HepG2 (cell line): ENCODE measurements around the gene CHID1. TPM values are rescaled to one million over a fixed set of nuclear protein-coding genes. Genes with fewer than 3 reads are reported as not detected.

Experiments used
- ATAC-seq: fragments of 200-7000 bp; cut with Tn5 transposase; 3 replicates; pipeline ENCODE4 v1.9.1; 2020; ENCODE audit warnings: mild to moderate bottlenecking, moderate library complexity
- BruUV-seq: library from RNA; stranded (reverse); fragments of 400-500 nt; replicated peaks from 2 replicates; lab custom pipeline; 2021; lab: Mats Ljungman, UMichigan
- CTCF ChIA-PET: fragments of 300-600 bp; formaldehyde crosslinking; extraction: SDS; loops from one replicate; lab custom pipeline; 2021; ENCODE audit warnings: low total read pairs, inconsistent platforms, low intra/inter-chr PET ratio; lab: Yijun Ruan, JAX
- POLR2A ChIA-PET: fragments of 350-600 bp; sonication (Branson Sonifier 250); formaldehyde crosslinking; loops from one replicate; lab custom pipeline; 2020; ENCODE audit warnings: antibody characterized with exemption, inconsistent platforms; lab: Yijun Ruan, JAX
- DNase-seq: peaks from one replicate; pipeline ENCODE4 v3.0.0-alpha.2; 2015; ENCODE audit warnings: low spot score
- FAIRE-seq: peaks from 3 replicates; lab custom pipeline; 2011; peaks lifted over from hg19 to GRCh38; lab: Jason Lieb, UNC
- H2AFZ ChIP-seq: one replicate; pipeline ENCODE4 v1.6.1; 2011; ENCODE audit warnings: low read length, inconsistent platforms
- H3K27ac ChIP-seq: fragments of 300-600 bp; 3 replicates; pipeline ENCODE4 v1.8.0; 2011; ENCODE audit warnings: mixed run types, mild to moderate bottlenecking, mixed read lengths, low read length, inconsistent platforms; ENCODE audit not compliant: insufficient read depth; ENCODE audit errors: extremely low read length
- H3K27me3 ChIP-seq, 2 experiments: fragments of 200-600 bp in 1 of 2; 2 replicates in 1 of 2; 3 replicates in 1 of 2; pipeline versions ENCODE4 v1.6.0 to v1.8.0; 2011; ENCODE audit warnings: low read length in 2 of 2, mild to moderate bottlenecking in 2 of 2, moderate library complexity in 2 of 2, inconsistent platforms in 1 of 2; ENCODE audit not compliant: insufficient read depth in 2 of 2, control insufficient read depth in 1 of 2
- H3K36me3 ChIP-seq, 2 experiments: fragments of 200-600 bp in 1 of 2; replicated peaks in 1 of 2; 2 replicates in 1 of 2; 3 replicates in 1 of 2; pipeline versions ENCODE4 v1.5.1 to v1.8.0; 2011; ENCODE audit warnings: low read length in 2 of 2, inconsistent platforms in 1 of 2; ENCODE audit not compliant: insufficient read depth in 2 of 2, control insufficient read depth in 1 of 2
- H3K4me1 ChIP-seq: 2 replicates; pipeline ENCODE4 v1.5.1; 2012; ENCODE audit warnings: low read length, inconsistent platforms; ENCODE audit not compliant: insufficient read depth
- H3K4me2 ChIP-seq: 2 replicates; pipeline ENCODE4 v1.6.0; 2011; ENCODE audit warnings: low read depth, low read length, inconsistent platforms
- H3K4me3 ChIP-seq, 3 experiments: fragments of 200-600 bp in 1 of 3; sonication (generic), shearing (Covaris generic) in 1 of 3; replicated peaks in 1 of 3; 2 replicates each; pipeline ENCODE4 v1.5.1; 2011 to 2016; ENCODE audit warnings: low read length in 3 of 3, inconsistent platforms in 2 of 3, low read depth in 2 of 3, mild to moderate bottlenecking in 2 of 3, control low read depth in 1 of 3, mixed read lengths in 1 of 3; ENCODE audit not compliant: insufficient read depth in 1 of 3
- H3K79me2 ChIP-seq: one replicate; pipeline ENCODE4 v1.6.1; 2011; ENCODE audit warnings: low read length, inconsistent platforms; ENCODE audit not compliant: insufficient read depth
- H3K9ac ChIP-seq: 2 replicates; pipeline ENCODE4 v1.6.0; 2011; ENCODE audit warnings: mild to moderate bottlenecking, low read depth, low read length, inconsistent platforms; ENCODE audit not compliant: insufficient read depth
- H3K9me3 ChIP-seq: 2 replicates; pipeline ENCODE4 v1.5.1; 2012; ENCODE audit warnings: mild to moderate bottlenecking, low read length
- H4K20me1 ChIP-seq: 2 replicates; pipeline ENCODE4 v1.6.0; 2011; ENCODE audit warnings: inconsistent platforms, mild to moderate bottlenecking, low read length, moderate library complexity; ENCODE audit not compliant: insufficient read depth
- GATAD2A ChIP-seq: IDR thresholded peaks from 2 replicates; pipeline ENCODE4 v1.6.1; 2016
- MIXL1 ChIP-seq: IDR thresholded peaks from 2 replicates; pipeline ENCODE4 v1.6.1; 2016
- RBM22 ChIP-seq: fragments of 200-400 bp; formaldehyde crosslinking; optimal IDR thresholded peaks from 2 replicates; pipeline ENCODE3; 2017; ENCODE audit warnings: mild to moderate bottlenecking, low read length, moderate library complexity
- STAG1 ChIP-seq: sonication (generic); formaldehyde crosslinking; IDR thresholded peaks from 2 replicates; pipeline ENCODE4 v1.4.0; 2020; ENCODE audit warnings: missing genetic modification reagents
- SUZ12 ChIP-seq: fragments of 150-350 bp; IDR thresholded peaks from 2 replicates; pipeline ENCODE4 v1.6.1; 2014; ENCODE audit warnings: low read depth, low read length
- TMF1 ChIP-seq: sonication (generic); formaldehyde crosslinking; IDR thresholded peaks from 2 replicates; pipeline ENCODE4 v1.8.1; 2022; ENCODE audit warnings: low read depth, missing genetic modification reagents
- ZBTB20 ChIP-seq: sonication (generic); formaldehyde crosslinking; IDR thresholded peaks from 2 replicates; pipeline ENCODE4 v1.8.1; 2023; ENCODE audit warnings: missing genetic modification reagents, low read depth, mild to moderate bottlenecking, borderline replicate concordance
- WGBS: methylation state at CpG from one replicate; pipeline ENCODE4 v1.1.6; 2017; ENCODE audit warnings: low lambda C conversion rate; 5-methylcytosine and 5-hydroxymethylcytosine counted together
- in situ Hi-C: cut with HindIII; loops from 2 replicates; pipeline ENCODE4 v1.10.0; 2017; ENCODE audit warnings: low pct_unique_long_range_greater_than_20kb; ENCODE audit not compliant: extremely low pct_ligation_motif_present
- intact Hi-C: fragments of 100-400 bp; cut with micrococcal nuclease; formaldehyde crosslinking; loops from one replicate; pipeline ENCODE4 v1.10.0; 2022; ENCODE audit not compliant: unreplicated experiment
- polyA plus RNA-seq, 8 experiments: library from polyadenylated mRNA; depleted of rRNA in 3 of 8; stranded (reverse) in 7 of 8; unstranded in 1 of 8; fragments of >200 nt; fragmentation: Illumina TruSeq in 4 of 8; extraction: Trizol in 4 of 8; gene quantifications; 2 replicates each; pipeline versions ENCODE4 v1.2.1 to v1.2.3, GENCODE V29; 2011 to 2016; ENCODE audit warnings: low read depth in 4 of 8, missing spikeins in 1 of 8, mixed read lengths in 1 of 8; ENCODE audit not compliant: insufficient read depth in 1 of 8
- total RNA-seq, 5 experiments: library from RNA; depleted of rRNA; stranded (reverse); fragments of >200 nt; fragmentation: Illumina TruSeq; extraction: Trizol; gene quantifications; 2 replicates each; pipeline ENCODE4 v1.2.3, GENCODE V29; 2016; ENCODE audit warnings: low read depth in 1 of 5
- TF ChIP-seq, protein P1 (sequence below): sonication (generic); formaldehyde crosslinking; IDR thresholded peaks from 2 replicates; pipeline ENCODE4 v1.5.0; 2020; ENCODE audit warnings: mild to moderate bottlenecking, missing genetic modification reagents
- TF ChIP-seq, protein P2 (sequence below): sonication (generic); formaldehyde crosslinking; IDR thresholded peaks from 2 replicates; pipeline ENCODE4 v1.5.0; 2020; ENCODE audit warnings: mild to moderate bottlenecking, missing genetic modification reagents, moderate library complexity
- TF ChIP-seq, protein P3 (sequence below): sonication (generic); formaldehyde crosslinking; IDR thresholded peaks from 2 replicates; pipeline ENCODE4 v1.5.0; 2020; ENCODE audit warnings: mild to moderate bottlenecking, missing genetic modification reagents, borderline replicate concordance

CHID1 gene
- total and polyA plus RNA-seq, 2 of the 13 experiments (the other 11 are each of a cell fraction or from before 2014, with no cell fraction given): 65.1 to 93.6 TPM

DNA sequence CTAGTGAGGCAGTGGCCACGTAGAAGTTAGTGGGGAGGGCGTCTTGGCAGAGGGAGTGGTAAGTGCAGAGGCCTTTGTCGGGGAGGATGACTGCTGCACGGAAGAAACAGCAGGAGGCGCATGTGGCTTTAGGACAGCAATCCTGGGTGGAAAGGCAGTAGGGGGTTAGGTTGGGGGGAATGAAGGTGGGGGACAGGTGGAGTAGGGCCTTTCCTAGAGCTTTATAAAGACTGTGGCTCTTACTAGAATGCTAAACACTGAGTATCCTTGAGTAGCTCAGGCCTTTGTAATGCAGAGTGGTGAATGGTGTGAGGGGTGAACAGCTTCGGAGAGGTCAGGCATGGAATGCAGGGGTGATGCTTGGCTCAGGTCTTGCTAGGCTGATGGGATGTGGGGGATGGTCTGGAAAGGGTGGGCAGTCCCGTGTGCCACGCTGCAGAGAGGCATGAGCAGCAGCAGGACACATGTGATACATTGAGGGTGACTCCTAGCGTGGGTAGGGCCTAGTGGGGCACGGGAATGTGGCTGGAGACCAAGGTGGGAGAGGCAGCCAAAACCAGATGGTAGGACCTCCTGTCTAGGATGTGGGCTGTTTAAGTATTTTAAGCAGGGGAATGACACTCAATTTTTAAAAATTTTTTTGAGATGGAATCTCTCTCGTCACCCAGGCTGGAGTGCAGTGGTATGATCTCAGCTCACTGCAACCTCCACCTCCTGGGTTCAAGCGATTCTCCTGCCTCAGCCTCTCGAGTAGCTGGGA, 34.3 kb upstream of the CHID1 start:
- intact Hi-C loops (no loop called here), in situ Hi-C loops (no loop called here)
- H2AFZ ChIP-seq: no peak overlapping the region
- no peak overlapping the region for H3K4me2 ChIP-seq
- no peaks in the 10 kb centered on the region for H3K9me3 ChIP-seq
- no peak overlapping the region for H3K4me3 ChIP-seq
- no peak for ATAC-seq
- BruUV-seq: no TSS peak
- H3K36me3 ChIP-seq: peaks cover 12 to 34% of the 10 kb centered on the region in 2 experiments
- ChIA-PET POLR2A (interaction anchor here (2.0 kb wide), 1 partner anchor 34 kb away, joined by 6 read pairs; the partner anchor contains the start of gene CHID1), CTCF (no interaction called here)
- H3K79me2 ChIP-seq: peaks cover 75% of the 10 kb centered on the region
- H3K27me3 ChIP-seq: no peaks in the 10 kb centered on the region
- DNase-seq: no peak
- FAIRE-seq: no peak
- no peak overlapping the region for H3K9ac ChIP-seq
- peaks cover 7% of the 10 kb centered on the region; the same call in 1 of the 2 replicates for H4K20me1 ChIP-seq
- H3K27ac ChIP-seq: no peak overlapping the region
- WGBS: 78% methylated on average over 12 of the region's 13 CpGs
- peaks cover 95% of the 10 kb centered on the region for H3K4me1 ChIP-seq
- TF ChIP-seq ZBTB20 (CRISPR knock-in tag): no peak
- TF ChIP-seq MIXL1 (CRISPR knock-in tag): no peak
- TF ChIP-seq, protein P1, sequence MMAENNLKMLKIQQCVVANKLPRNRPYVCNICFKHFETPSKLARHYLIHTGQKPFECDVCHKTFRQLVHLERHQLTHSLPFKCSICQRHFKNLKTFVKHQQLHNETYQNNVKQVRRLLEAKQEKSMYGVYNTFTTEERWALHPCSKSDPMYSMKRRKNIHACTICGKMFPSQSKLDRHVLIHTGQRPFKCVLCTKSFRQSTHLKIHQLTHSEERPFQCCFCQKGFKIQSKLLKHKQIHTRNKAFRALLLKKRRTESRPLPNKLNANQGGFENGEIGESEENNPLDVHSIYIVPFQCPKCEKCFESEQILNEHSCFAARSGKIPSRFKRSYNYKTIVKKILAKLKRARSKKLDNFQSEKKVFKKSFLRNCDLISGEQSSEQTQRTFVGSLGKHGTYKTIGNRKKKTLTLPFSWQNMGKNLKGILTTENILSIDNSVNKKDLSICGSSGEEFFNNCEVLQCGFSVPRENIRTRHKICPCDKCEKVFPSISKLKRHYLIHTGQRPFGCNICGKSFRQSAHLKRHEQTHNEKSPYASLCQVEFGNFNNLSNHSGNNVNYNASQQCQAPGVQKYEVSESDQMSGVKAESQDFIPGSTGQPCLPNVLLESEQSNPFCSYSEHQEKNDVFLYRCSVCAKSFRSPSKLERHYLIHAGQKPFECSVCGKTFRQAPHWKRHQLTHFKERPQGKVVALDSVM: no peak
- no peak for TF ChIP-seq GATAD2A (CRISPR knock-in tag)
- TF ChIP-seq RBM22: peak; percentile 43
- TF ChIP-seq SUZ12: no peak
- TF ChIP-seq, protein P2, sequence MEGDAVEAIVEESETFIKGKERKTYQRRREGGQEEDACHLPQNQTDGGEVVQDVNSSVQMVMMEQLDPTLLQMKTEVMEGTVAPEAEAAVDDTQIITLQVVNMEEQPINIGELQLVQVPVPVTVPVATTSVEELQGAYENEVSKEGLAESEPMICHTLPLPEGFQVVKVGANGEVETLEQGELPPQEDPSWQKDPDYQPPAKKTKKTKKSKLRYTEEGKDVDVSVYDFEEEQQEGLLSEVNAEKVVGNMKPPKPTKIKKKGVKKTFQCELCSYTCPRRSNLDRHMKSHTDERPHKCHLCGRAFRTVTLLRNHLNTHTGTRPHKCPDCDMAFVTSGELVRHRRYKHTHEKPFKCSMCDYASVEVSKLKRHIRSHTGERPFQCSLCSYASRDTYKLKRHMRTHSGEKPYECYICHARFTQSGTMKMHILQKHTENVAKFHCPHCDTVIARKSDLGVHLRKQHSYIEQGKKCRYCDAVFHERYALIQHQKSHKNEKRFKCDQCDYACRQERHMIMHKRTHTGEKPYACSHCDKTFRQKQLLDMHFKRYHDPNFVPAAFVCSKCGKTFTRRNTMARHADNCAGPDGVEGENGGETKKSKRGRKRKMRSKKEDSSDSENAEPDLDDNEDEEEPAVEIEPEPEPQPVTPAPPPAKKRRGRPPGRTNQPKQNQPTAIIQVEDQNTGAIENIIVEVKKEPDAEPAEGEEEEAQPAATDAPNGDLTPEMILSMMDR: peak; percentile 44
- TF ChIP-seq TMF1: no peak
- TF ChIP-seq, protein P3, sequence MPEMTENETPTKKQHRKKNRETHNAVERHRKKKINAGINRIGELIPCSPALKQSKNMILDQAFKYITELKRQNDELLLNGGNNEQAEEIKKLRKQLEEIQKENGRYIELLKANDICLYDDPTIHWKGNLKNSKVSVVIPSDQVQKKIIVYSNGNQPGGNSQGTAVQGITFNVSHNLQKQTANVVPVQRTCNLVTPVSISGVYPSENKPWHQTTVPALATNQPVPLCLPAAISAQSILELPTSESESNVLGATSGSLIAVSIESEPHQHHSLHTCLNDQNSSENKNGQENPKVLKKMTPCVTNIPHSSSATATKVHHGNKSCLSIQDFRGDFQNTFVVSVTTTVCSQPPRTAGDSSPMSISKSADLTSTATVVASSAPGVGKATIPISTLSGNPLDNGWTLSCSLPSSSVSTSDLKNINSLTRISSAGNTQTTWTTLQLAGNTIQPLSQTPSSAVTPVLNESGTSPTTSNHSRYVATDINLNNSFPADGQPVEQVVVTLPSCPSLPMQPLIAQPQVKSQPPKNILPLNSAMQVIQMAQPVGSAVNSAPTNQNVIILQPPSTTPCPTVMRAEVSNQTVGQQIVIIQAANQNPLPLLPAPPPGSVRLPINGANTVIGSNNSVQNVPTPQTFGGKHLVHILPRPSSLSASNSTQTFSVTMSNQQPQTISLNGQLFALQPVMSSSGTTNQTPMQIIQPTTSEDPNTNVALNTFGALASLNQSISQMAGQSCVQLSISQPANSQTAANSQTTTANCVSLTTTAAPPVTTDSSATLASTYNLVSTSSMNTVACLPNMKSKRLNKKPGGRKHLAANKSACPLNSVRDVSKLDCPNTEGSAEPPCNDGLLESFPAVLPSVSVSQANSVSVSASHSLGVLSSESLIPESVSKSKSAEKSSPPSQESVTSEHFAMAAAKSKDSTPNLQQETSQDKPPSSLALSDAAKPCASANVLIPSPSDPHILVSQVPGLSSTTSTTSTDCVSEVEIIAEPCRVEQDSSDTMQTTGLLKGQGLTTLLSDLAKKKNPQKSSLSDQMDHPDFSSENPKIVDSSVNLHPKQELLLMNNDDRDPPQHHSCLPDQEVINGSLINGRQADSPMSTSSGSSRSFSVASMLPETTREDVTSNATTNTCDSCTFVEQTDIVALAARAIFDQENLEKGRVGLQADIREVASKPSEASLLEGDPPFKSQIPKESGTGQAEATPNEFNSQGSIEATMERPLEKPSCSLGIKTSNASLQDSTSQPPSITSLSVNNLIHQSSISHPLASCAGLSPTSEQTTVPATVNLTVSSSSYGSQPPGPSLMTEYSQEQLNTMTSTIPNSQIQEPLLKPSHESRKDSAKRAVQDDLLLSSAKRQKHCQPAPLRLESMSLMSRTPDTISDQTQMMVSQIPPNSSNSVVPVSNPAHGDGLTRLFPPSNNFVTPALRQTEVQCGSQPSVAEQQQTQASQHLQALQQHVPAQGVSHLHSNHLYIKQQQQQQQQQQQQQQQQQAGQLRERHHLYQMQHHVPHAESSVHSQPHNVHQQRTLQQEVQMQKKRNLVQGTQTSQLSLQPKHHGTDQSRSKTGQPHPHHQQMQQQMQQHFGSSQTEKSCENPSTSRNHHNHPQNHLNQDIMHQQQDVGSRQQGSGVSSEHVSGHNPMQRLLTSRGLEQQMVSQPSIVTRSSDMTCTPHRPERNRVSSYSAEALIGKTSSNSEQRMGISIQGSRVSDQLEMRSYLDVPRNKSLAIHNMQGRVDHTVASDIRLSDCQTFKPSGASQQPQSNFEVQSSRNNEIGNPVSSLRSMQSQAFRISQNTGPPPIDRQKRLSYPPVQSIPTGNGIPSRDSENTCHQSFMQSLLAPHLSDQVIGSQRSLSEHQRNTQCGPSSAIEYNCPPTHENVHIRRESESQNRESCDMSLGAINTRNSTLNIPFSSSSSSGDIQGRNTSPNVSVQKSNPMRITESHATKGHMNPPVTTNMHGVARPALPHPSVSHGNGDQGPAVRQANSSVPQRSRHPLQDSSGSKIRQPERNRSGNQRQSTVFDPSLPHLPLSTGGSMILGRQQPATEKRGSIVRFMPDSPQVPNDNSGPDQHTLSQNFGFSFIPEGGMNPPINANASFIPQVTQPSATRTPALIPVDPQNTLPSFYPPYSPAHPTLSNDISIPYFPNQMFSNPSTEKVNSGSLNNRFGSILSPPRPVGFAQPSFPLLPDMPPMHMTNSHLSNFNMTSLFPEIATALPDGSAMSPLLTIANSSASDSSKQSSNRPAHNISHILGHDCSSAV (CRISPR knock-in tag): no peak
- peak; percentile 39 for TF ChIP-seq STAG1 (CRISPR knock-in tag)
